GM23338 (cell line): ENCODE measurements around the gene JPH3.

Source experiments
- CREB1 ChIP-seq: fragments of 250-450 bp; sonication (Bioruptor Pico); IDR thresholded peaks from 2 replicates; pipeline ENCODE4 v1.5.0; 2020; ENCODE audit warnings: low read depth, mild to moderate bottlenecking, moderate library complexity
- CTCF ChIP-seq, 2 experiments: fragments of 200-600 bp in 1 of 2; sonication (generic) in 1 of 2; conservative IDR thresholded peaks; 2 replicates each; pipeline versions ENCODE4 v1.5.1 to v1.6.1; 2016 to 2017; ENCODE audit warnings: antibody characterized with exemption in 2 of 2, low read depth in 2 of 2, mild to moderate bottlenecking in 2 of 2, moderate library complexity in 1 of 2
- ETS1 ChIP-seq: IDR thresholded peaks from 2 replicates; pipeline ENCODE4 v1.6.1; 2016; ENCODE audit warnings: antibody characterized with exemption
- EZH2 ChIP-seq: fragments of 200-600 bp; sonication (generic); IDR thresholded peaks from one replicate; pipeline ENCODE4 v1.8.0; 2017; ENCODE audit warnings: antibody characterized with exemption, mild to moderate bottlenecking, low read depth; ENCODE audit not compliant: unreplicated experiment
- EZH2phosphoT487 ChIP-seq: fragments of 200-600 bp; sonication (generic); IDR thresholded peaks from one replicate; pipeline ENCODE4 v1.8.1; 2018; ENCODE audit warnings: antibody characterized with exemption; ENCODE audit not compliant: unreplicated experiment
- JUNB ChIP-seq: IDR thresholded peaks from one replicate; pipeline ENCODE4 v1.6.1; 2016; ENCODE audit warnings: antibody characterized with exemption; ENCODE audit not compliant: unreplicated experiment
- NANOG ChIP-seq: IDR thresholded peaks from 2 replicates; pipeline ENCODE4 v1.6.1; 2016; ENCODE audit warnings: antibody characterized with exemption, borderline replicate concordance
- POLR2AphosphoS5 ChIP-seq: IDR thresholded peaks from 2 replicates; pipeline ENCODE4 v1.6.1; 2016; ENCODE audit warnings: antibody characterized with exemption, low read depth
- REST ChIP-seq: IDR thresholded peaks from one replicate; pipeline ENCODE4 v1.6.1; 2018; ENCODE audit warnings: antibody characterized with exemption; ENCODE audit not compliant: unreplicated experiment
- STAT1 ChIP-seq: IDR thresholded peaks from one replicate; pipeline ENCODE4 v1.6.1; 2016; ENCODE audit warnings: antibody characterized with exemption; ENCODE audit not compliant: unreplicated experiment
- ZNF114 ChIP-seq: fragments of 250-450 bp; sonication (Bioruptor Pico); IDR thresholded peaks from 2 replicates; pipeline ENCODE4 v1.5.0; 2020; ENCODE audit warnings: mild to moderate bottlenecking, moderate library complexity
- ZNF331 ChIP-seq: fragments of 250-450 bp; sonication (Bioruptor Pico); IDR thresholded peaks from 2 replicates; pipeline ENCODE4 v1.5.0; 2020; ENCODE audit warnings: low read depth, mild to moderate bottlenecking, moderate library complexity
- ZNF462 ChIP-seq: fragments of 250-450 bp; sonication (Bioruptor Pico); IDR thresholded peaks from 2 replicates; pipeline ENCODE4 v1.5.0; 2020; ENCODE audit warnings: mild to moderate bottlenecking, moderate library complexity

GRCh38 chr16:87692176-87692575, 89.9 kb downstream of the JPH3 start:
- TF ChIP-seq CTCF (conservative IDR thresholded peaks at IDR 0.05; ENCODE audit: low read depth in 2 of 2), result no peak
- TF ChIP-seq EZH2phosphoT487, result no peak
- TF ChIP-seq EZH2, result no peak
- no peak for TF ChIP-seq CREB1 (CRISPR knock-in tag)
- no peak for TF ChIP-seq REST
- no peak; the same call in 1 of the 2 replicates for TF ChIP-seq POLR2AphosphoS5
- no peak for TF ChIP-seq STAT1
- no peak for TF ChIP-seq ETS1
- no peak for TF ChIP-seq ZNF462 (CRISPR knock-in tag)
- no peak for TF ChIP-seq ZNF331 (CRISPR knock-in tag)
- no peak for TF ChIP-seq JUNB
- TF ChIP-seq NANOG, result no peak
- no peak for TF ChIP-seq ZNF114 (CRISPR knock-in tag)
